GM18505 (cell line): ENCODE measurements around the gene RAB14.
"Not testable (repeated sequence)": the region's sequence is repeated elsewhere in the genome, so short reads cannot be mapped to it uniquely, and the experiment has no call there.

ENCODE experiments used
- ATAC-seq: cut with Tn5 transposase; IDR thresholded peaks from one replicate; pipeline ENCODE4 v1.9.1; 2021; ENCODE audit not compliant: unreplicated experiment
- POLR2A ChIP-seq: IDR thresholded peaks from 4 replicates; pipeline ENCODE4 v1.6.1; 2011; ENCODE audit warnings: borderline replicate concordance; ENCODE audit not compliant: insufficient read depth, insufficient read length; ENCODE audit errors: extremely low read depth

The RAB14 gene

DNA sequence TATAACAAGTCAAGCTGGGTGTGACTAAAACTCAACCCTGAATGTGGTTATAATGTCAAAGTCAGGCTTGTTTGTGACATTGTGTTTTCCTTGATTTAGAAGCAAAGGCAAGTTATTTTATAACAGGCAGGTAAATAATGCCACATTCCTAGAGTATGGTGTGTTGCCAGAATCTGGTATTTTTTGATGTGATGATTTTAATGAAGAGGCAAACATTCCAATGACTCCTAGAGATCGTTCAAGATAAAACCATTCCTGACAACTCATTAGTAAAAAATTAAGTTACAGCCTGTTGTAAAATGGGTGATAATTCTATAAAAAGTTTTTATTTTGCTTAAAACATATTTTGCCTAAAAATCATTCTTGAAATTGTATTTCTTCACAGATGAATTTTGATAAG is 60.0 kb downstream of the RAB14 start:
- no peak for TF ChIP-seq POLR2A
- ATAC-seq = no peak

DNA sequence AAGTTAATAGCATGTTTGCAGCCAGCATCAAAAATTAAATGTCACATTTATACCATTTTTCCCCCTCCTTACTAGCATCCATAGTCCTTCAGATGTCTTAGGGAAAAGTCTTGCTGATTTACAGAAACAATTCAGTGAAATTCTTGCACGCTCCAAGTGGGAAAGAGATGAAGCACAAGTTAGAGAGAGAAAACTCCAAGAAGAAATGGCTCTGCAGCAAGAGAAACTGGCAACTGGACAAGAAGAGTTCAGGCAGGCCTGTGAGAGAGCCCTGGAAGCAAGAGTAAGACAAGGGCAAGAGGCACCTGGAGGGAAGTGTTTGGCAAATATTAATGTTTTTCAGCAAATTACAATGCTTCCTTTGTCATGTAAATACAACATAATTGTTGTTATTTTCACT is 60.4 kb downstream of the RAB14 start:
- no peak for TF ChIP-seq POLR2A
- ATAC-seq = no peak

- TF ChIP-seq POLR2A = no peak
- ATAC-seq = no peak
Measured at GRCh38 chr9:121140162-121140561, 61.5 kb downstream of the RAB14 start.

GRCh38 chr9:121138973-121139372 is 62.7 kb downstream of the RAB14 start:
- TF ChIP-seq POLR2A = no peak
- no peak for ATAC-seq

DNA sequence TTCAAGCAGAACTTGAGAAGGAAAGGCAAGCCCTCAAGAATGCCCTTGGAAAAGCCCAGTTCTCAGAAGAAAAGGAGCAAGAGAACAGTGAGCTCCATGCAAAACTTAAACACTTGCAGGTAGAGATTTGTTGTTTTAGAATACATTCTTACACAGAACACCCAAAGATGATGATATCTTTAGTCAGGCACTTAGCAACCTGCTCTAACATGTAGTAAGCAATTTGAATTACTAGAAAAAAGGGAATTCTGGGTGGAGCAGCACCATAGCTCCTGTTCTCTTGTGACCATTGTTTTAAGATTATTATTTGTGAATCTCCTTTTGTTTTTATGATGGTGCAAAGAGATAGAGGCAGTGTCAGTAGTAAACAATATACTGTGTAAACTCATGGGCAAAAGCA is 63.1 kb downstream of the RAB14 start:
- no peak for TF ChIP-seq POLR2A
- ATAC-seq = no peak

DNA sequence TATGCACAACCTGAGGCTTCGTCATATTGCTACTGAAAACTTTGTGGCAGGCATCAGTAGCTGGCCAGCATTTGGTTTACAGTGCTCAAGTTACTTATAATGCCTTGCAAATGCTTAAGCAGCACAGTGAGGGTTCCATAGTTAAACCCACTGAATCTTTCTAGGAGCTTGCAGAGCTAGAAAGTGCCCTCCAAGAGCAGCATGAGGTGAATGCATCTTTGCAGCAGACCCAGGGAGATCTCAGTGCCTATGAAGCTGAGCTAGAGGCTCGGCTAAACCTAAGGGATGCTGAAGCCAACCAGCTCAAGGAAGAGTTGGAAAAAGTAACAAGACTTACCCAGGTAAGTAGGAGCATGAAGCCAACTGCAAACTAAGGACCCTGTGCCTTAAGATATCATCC is 66.0 kb downstream of the RAB14 start:
- no peak for TF ChIP-seq POLR2A
- ATAC-seq = no peak

- ATAC-seq = no peak
- no peak for TF ChIP-seq POLR2A
Measured at GRCh38 chr9:121133104-121133816, 68.4 kb downstream of the RAB14 start.

DNA sequence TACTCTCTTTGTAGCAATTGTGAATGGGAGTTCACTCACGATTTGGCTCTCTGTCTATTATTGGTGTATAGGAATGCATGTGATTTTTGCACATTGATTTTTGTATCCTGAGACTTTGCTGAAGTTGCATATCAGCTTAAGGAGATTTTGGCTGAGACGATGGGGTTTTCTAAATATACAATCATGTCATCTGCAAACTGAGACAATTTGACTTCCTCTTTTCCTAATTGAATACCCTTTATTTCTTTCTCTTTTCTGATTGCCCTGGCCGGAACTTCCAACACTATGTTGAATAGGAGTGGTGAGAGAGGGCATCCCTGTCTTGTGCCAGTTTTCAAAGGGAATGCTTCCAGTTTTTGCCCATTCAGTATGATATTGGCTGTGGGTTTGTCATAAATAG is 72.3 kb downstream of the RAB14 start:
- ATAC-seq = not testable (repeated sequence)
